HepG2 (cell line): Measurements from ENCODE around the gene AP2B1. TPM values are rescaled to one million over a fixed set of nuclear protein-coding genes. Genes with fewer than 3 reads are reported as not detected.

Experiments
- ELF3 ChIP-seq: IDR thresholded peaks from 2 replicates; pipeline ENCODE4 v1.6.1; 2016; ENCODE audit warnings: missing genetic modification reagents, missing compliant biosample characterization
- EZH2 ChIP-seq: conservative IDR thresholded peaks from 2 replicates; pipeline ENCODE4 v1.6.1; 2012; ENCODE audit warnings: mild to moderate bottlenecking, low read depth, low read length, moderate library complexity
- GLI4 ChIP-seq: sonication (generic); formaldehyde crosslinking; IDR thresholded peaks from 2 replicates; pipeline ENCODE4 v1.5.1; 2020; ENCODE audit warnings: missing genetic modification reagents, mild to moderate bottlenecking, moderate library complexity, borderline replicate concordance
- IRF1 ChIP-seq: sonication (generic); formaldehyde crosslinking; IDR thresholded peaks from 2 replicates; pipeline ENCODE4 v1.4.0; 2020; ENCODE audit warnings: low read depth, mild to moderate bottlenecking, missing genetic modification reagents
- JUND ChIP-seq: sonication (generic); formaldehyde crosslinking; IDR thresholded peaks from 2 replicates; pipeline ENCODE4 v1.8.0; 2022; ENCODE audit warnings: mild to moderate bottlenecking, missing genetic modification reagents
- KLF11 ChIP-seq: IDR thresholded peaks from 2 replicates; pipeline ENCODE4 v1.6.1; 2016; ENCODE audit warnings: missing compliant biosample characterization
- RFXAP ChIP-seq: sonication (generic); formaldehyde crosslinking; IDR thresholded peaks from 2 replicates; pipeline ENCODE4 v1.4.0; 2020; ENCODE audit warnings: missing genetic modification reagents, borderline replicate concordance
- SKI ChIP-seq: fragments of 450-650 bp; IDR thresholded peaks from one replicate; pipeline ENCODE4 v1.6.1; 2018; ENCODE audit warnings: mild to moderate bottlenecking; ENCODE audit not compliant: partially characterized antibody
- SUZ12 ChIP-seq: fragments of 150-350 bp; IDR thresholded peaks from 2 replicates; pipeline ENCODE4 v1.6.1; 2014; ENCODE audit warnings: low read depth, low read length
- THAP8 ChIP-seq: sonication (generic); formaldehyde crosslinking; IDR thresholded peaks from 2 replicates; pipeline ENCODE4 v1.5.1; 2020; ENCODE audit warnings: missing genetic modification reagents, mild to moderate bottlenecking, borderline replicate concordance
- ZNF207 ChIP-seq: fragments of 450-650 bp; IDR thresholded peaks from 2 replicates; pipeline ENCODE4 v1.6.1; 2016; ENCODE audit warnings: antibody characterized with exemption, borderline replicate concordance
- ZNF672 ChIP-seq: sonication (generic); formaldehyde crosslinking; IDR thresholded peaks from 2 replicates; pipeline ENCODE4 v1.8.1; 2022; ENCODE audit warnings: missing genetic modification reagents
- ZSCAN25 ChIP-seq: sonication (generic); formaldehyde crosslinking; IDR thresholded peaks from 2 replicates; pipeline ENCODE4 v1.8.0; 2022; ENCODE audit warnings: mild to moderate bottlenecking, missing genetic modification reagents
- ZSCAN5A ChIP-seq: sonication (generic); formaldehyde crosslinking; IDR thresholded peaks from 2 replicates; pipeline ENCODE4 v1.8.0; 2022; ENCODE audit warnings: mild to moderate bottlenecking, missing genetic modification reagents, borderline replicate concordance
- polyA plus RNA-seq, 8 experiments: library from polyadenylated mRNA; depleted of rRNA in 3 of 8; stranded (reverse) in 7 of 8; unstranded in 1 of 8; fragments of >200 nt; fragmentation: Illumina TruSeq in 4 of 8; extraction: Trizol in 4 of 8; gene quantifications; 2 replicates each; pipeline versions ENCODE4 v1.2.1 to v1.2.3, GENCODE V29; 2011 to 2016; ENCODE audit warnings: low read depth in 4 of 8, missing spikeins in 1 of 8, mixed read lengths in 1 of 8; ENCODE audit not compliant: insufficient read depth in 1 of 8
- total RNA-seq, 5 experiments: library from RNA; depleted of rRNA; stranded (reverse); fragments of >200 nt; fragmentation: Illumina TruSeq; extraction: Trizol; gene quantifications; 2 replicates each; pipeline ENCODE4 v1.2.3, GENCODE V29; 2016; ENCODE audit warnings: low read depth in 1 of 5
- TF ChIP-seq, protein P1 (sequence below): sonication (generic); formaldehyde crosslinking; IDR thresholded peaks from 2 replicates; pipeline ENCODE4 v1.4.0; 2020; ENCODE audit warnings: mild to moderate bottlenecking, missing genetic modification reagents
- TF ChIP-seq, protein P2 (sequence below): sonication (generic); formaldehyde crosslinking; conservative IDR thresholded peaks from 2 replicates; pipeline ENCODE4 v1.4.0; 2020; ENCODE audit warnings: mild to moderate bottlenecking, missing genetic modification reagents, moderate library complexity
- TF ChIP-seq, protein P3 (sequence below): sonication (generic); formaldehyde crosslinking; IDR thresholded peaks from 2 replicates; pipeline ENCODE4 v1.5.0; 2020; ENCODE audit warnings: mild to moderate bottlenecking, missing genetic modification reagents

The AP2B1 gene
- total and polyA plus RNA-seq, 2 of the 13 experiments (the other 11 are each of a cell fraction or from before 2014, with no cell fraction given), result 23.8 to 71.3 TPM

DNA sequence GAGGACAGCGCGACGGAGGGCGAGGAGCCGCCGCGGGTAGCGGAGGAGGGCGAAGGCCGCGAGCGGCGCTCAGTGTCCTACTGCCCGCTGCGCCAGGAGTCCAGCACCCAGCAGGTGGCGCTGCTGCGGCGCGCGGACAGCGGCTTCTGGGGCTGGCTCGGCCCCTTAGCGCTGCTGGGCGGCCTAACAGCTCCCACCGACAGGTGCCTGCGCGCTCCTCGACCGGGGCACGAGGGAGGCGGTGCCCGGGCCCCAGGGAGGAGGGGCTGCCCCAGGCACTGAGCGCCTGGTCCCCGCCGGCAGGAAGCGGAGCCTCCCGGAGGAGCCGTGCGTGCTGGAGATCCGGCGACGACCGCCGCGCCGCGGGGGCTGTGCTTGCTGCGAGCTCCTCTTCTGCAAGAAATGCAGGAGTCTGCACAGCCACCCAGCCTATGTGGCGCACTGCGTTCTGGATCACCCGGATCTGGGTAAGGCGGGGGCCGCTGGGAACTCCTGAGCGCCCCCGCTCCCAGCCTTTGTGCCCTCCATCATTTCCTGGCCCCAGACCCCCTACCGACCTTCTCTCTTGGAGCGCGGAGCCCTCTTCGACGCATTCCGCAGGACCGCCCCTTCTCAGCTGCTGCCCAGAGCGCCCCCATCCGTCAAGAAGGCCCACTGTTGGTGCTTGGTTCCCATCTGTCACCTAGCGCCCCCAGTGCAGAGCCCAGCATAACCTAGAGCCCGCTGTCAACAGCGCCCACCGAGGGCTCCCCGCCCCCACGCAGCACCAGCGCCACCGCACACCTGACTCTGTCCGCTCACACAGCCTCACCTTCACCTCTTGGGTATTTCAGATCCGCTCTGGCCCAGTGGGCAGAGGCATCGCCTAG lies 177.2 kb downstream of the AP2B1 start (continued):
- TF ChIP-seq ZNF672 (CRISPR knock-in tag) (no peak), ZSCAN5A (CRISPR knock-in tag) (no peak), GLI4 (CRISPR knock-in tag) (peak; percentile 57; the same call in 1 of the 2 replicates), RFXAP (CRISPR knock-in tag) (0 out of 2 replicates have a peak, but pooled peaks have one; percentile 60), SUZ12 (no peak), ZSCAN25 (no peak), KLF11 (CRISPR knock-in tag) (no peak), SKI (no peak), THAP8 (CRISPR knock-in tag) (no peak), JUND (CRISPR knock-in tag) (no peak), ZNF207 (no peak), EZH2 (no peak), IRF1 (0 out of 2 replicates have a peak, but pooled peaks have one; percentile 65), ELF3 (CRISPR knock-in tag) (no peak)
- TF ChIP-seq, protein P1, sequence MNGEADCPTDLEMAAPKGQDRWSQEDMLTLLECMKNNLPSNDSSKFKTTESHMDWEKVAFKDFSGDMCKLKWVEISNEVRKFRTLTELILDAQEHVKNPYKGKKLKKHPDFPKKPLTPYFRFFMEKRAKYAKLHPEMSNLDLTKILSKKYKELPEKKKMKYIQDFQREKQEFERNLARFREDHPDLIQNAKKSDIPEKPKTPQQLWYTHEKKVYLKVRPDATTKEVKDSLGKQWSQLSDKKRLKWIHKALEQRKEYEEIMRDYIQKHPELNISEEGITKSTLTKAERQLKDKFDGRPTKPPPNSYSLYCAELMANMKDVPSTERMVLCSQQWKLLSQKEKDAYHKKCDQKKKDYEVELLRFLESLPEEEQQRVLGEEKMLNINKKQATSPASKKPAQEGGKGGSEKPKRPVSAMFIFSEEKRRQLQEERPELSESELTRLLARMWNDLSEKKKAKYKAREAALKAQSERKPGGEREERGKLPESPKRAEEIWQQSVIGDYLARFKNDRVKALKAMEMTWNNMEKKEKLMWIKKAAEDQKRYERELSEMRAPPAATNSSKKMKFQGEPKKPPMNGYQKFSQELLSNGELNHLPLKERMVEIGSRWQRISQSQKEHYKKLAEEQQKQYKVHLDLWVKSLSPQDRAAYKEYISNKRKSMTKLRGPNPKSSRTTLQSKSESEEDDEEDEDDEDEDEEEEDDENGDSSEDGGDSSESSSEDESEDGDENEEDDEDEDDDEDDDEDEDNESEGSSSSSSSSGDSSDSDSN (CRISPR knock-in tag), result peak; percentile 97
- TF ChIP-seq, protein P2, sequence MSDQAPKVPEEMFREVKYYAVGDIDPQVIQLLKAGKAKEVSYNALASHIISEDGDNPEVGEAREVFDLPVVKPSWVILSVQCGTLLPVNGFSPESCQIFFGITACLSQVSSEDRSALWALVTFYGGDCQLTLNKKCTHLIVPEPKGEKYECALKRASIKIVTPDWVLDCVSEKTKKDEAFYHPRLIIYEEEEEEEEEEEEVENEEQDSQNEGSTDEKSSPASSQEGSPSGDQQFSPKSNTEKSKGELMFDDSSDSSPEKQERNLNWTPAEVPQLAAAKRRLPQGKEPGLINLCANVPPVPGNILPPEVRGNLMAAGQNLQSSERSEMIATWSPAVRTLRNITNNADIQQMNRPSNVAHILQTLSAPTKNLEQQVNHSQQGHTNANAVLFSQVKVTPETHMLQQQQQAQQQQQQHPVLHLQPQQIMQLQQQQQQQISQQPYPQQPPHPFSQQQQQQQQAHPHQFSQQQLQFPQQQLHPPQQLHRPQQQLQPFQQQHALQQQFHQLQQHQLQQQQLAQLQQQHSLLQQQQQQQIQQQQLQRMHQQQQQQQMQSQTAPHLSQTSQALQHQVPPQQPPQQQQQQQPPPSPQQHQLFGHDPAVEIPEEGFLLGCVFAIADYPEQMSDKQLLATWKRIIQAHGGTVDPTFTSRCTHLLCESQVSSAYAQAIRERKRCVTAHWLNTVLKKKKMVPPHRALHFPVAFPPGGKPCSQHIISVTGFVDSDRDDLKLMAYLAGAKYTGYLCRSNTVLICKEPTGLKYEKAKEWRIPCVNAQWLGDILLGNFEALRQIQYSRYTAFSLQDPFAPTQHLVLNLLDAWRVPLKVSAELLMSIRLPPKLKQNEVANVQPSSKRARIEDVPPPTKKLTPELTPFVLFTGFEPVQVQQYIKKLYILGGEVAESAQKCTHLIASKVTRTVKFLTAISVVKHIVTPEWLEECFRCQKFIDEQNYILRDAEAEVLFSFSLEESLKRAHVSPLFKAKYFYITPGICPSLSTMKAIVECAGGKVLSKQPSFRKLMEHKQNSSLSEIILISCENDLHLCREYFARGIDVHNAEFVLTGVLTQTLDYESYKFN, result no peak; the same call in none of the 2 replicates
- TF ChIP-seq, protein P3, sequence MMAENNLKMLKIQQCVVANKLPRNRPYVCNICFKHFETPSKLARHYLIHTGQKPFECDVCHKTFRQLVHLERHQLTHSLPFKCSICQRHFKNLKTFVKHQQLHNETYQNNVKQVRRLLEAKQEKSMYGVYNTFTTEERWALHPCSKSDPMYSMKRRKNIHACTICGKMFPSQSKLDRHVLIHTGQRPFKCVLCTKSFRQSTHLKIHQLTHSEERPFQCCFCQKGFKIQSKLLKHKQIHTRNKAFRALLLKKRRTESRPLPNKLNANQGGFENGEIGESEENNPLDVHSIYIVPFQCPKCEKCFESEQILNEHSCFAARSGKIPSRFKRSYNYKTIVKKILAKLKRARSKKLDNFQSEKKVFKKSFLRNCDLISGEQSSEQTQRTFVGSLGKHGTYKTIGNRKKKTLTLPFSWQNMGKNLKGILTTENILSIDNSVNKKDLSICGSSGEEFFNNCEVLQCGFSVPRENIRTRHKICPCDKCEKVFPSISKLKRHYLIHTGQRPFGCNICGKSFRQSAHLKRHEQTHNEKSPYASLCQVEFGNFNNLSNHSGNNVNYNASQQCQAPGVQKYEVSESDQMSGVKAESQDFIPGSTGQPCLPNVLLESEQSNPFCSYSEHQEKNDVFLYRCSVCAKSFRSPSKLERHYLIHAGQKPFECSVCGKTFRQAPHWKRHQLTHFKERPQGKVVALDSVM, result peak; percentile 69
